T follicular helper cell (primary cell): ENCODE measurements around the gene LRRC71.
A peak's percentile ranks its signal among the peaks of the same experiment; 100 is the strongest.

Experiments
- DNase-seq: peaks from one replicate; pipeline ENCODE4 v3.0.0-alpha.2; 2020; ENCODE audit warnings: low read depth

Gene LRRC71

GRCh38 chr1:156892190-156893047, 28.0 kb upstream of the LRRC71 start:
- peak; percentile 74 for DNase-seq

GRCh38 chr1:156893048-156893953, 27.1 kb upstream of the LRRC71 start, which contains the start of gene PEAR1:
Gene PEAR1 (plus strand): TSS chr1:156893718. CDS start chr1:156903927, 10,209 bp downstream.
- no peak for DNase-seq

DNA sequence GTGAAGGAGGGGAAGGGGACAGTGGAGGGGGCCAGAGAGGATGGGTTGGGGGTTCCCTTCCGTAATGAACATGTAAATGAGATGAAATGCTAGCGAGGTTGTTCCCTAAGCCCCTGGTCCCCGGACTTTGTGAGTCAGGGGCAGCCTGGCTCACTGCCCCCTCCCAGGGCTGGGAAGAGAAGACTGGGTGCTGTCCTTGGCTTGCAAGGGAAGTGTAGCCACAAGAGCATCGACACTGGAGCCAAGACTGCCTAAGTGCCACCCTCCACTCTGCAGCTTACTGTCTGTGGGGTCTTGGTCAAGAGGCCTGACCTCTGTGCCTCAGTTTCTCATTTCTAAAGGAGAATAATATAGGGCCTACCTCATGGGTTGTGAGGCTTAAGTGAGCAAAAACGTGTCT, 26.4 kb upstream of the LRRC71 start:
- no peak for DNase-seq

DNA sequence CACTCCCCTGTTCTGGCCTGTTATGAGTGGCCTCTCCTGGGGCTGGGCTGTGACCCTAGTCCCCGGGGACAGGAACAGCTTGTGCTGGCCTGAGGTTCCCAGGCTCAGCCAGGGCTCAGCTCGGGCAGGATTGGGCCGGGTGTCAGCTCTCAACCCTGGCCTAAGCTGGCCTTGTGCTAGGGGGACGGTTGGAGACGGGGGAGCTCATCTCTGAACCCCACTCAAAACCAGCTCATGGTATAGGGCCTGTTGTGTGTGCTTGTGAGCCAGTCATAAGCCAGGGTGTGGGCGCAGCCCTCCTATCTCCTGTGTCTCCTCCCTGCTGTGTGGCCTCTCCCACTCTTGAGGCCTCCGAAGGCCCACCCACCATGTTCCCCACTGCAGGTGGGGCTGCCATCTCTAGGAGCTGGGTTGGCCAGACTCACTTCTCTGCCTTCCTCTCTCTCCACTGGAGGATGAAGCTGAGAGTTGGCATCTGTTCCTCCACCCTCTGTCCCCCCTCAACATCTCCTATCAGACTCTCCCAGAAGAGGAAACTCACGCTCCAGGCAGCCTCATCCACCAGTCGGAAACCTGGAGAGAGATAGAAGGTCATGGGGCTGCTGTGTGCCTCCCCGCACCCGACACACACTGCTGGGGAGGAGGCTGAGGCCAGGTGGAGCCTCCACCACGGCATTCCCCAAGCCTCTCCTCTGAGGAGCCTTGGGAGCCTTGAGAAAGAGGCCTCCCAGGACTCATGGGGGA, 25.5 kb upstream of the LRRC71 start:
- DNase-seq = no peak

DNA sequence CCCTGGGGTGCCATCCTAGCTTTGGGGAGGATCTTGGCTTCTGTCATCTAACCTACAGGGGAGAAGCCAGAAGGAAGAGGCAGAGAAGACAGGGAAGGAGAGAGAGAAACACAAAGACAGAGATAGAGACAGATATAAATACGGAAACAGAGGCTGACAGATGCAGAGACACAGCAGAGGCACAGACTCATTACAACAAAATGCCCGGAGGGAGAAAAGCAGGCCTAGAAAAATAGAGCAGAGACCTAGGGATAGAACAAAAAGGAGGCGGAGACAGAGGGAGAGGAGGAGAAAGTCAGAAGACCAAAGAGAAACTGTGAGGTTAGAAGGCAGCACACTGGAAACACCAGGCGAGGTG, 25.0 kb upstream of the LRRC71 start:
- no peak for DNase-seq

GRCh38 chr1:156895927-156896326, 24.5 kb upstream of the LRRC71 start:
- DNase-seq = no peak

GRCh38 chr1:156896490-156897033, 23.9 kb upstream of the LRRC71 start:
- no peak for DNase-seq

DNA sequence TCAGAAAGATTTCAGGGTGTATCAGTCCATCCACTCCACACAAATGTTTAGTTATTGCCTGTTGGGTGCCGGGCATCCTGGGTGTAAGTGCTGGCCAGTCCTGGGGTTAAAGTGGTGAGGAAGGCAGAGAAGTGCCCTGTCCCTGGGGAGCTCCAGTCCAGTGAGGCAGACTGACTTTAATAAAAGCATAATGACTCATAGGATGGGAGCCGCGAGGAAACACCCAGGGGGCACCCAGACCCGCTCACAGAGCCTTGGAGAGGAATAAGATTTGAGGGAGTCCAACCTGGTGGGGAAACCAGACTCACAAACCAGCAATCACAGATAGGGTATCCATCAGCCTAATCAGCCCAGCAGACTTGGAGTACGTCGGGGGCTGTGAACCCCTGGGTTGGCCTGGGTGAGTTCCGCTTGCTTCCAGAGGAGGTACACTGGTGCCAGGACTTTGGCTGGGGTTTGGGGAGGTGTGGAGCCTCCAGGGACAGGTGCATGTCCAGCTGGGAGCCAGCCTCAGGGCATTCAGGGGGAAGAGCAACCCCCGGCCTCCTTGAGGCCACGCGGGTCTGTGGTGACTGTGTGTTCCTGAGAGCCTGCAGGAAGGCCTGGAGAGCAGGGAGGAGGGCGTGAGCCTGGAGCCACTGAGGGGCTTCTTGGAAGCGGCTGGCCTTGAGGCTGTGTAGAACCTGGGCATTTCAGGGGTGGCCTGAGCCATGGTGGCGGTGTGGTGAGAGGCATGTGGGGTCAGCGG, 23.2 kb upstream of the LRRC71 start:
- no peak for DNase-seq

GRCh38 chr1:156898161-156898566, 22.3 kb upstream of the LRRC71 start:
- no peak for DNase-seq

GRCh38 chr1:156898971-156899664, 21.3 kb upstream of the LRRC71 start:
- no peak for DNase-seq

DNA sequence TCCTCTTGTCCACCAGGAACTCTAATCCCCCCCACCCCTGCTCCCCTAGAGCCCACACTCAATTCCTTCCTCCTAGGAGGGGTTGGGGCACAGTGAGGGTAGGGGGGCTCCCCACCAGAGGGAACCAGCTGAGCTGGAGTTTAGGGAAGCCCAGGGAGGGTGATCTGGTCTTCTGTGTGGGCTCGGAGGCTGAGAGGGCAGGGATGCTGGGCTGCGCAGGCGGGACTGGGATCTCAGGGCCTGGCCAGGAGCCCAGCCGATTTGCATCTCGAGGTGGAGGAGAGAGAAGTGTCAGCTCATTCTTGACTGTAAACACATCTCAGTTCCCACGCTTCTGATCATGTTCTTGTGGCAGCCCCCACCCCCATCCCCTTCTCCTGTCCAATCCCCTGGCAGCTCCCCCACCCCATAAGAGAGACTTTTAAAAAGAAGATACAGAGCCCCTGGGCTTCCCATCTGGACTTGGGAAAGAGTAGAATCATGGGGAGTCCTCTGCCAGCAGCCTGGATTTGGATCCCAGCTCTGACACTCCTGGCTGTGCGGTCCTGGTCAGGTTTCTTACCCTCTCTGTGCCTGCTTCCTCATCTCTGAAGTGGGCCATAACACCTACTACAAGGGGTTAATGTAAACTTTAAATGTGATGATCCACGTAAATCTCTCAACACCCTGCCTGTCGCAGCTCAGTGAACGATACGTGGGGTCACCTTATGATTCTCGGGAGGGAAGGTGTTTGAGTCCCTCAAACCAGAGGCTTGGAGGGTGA, 20.3 kb upstream of the LRRC71 start:
- no peak for DNase-seq

DNA sequence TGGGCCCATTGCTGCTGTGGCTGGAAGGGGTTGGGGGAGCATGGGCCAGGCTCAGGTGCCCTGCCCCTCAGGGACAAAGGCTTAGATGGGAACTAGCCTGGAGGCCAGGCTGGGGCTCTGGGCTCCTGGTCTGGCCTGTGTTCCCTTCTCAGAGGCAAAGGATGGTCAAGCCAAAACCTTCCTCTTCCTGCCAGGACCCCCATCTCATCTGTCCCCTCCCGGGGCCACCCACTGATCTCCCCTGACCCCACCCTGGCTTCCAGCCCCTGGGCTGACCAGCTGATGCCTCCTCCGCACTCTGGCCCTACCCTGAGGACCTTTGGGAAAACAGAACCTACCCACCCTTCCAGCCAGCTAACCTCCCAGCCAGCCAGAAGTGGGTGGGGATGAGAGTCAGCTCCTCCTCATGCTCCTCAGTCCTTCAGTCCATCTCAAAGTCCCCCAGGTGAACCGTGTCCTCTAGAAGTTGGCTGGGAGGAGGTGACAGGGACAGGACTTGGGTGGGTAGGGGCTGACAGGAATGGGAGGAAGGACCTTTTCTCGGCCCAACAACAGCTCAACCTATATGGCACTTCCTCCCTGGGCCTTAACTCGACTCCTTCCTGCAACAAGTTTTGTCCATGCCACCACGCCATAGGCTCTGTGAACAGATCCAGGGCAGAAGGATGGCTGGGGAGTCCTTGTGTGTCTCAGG, 19.4 kb upstream of the LRRC71 start:
- no peak for DNase-seq

GRCh38 chr1:156901590-156901900, 18.9 kb upstream of the LRRC71 start:
- no peak for DNase-seq

- no peak for DNase-seq
These were observed 18.2 kb upstream of the LRRC71 start for GRCh38 chr1:156901966-156902915.

GRCh38 chr1:156903328-156904091, 16.9 kb upstream of the LRRC71 start:
- DNase-seq = no peak

DNA sequence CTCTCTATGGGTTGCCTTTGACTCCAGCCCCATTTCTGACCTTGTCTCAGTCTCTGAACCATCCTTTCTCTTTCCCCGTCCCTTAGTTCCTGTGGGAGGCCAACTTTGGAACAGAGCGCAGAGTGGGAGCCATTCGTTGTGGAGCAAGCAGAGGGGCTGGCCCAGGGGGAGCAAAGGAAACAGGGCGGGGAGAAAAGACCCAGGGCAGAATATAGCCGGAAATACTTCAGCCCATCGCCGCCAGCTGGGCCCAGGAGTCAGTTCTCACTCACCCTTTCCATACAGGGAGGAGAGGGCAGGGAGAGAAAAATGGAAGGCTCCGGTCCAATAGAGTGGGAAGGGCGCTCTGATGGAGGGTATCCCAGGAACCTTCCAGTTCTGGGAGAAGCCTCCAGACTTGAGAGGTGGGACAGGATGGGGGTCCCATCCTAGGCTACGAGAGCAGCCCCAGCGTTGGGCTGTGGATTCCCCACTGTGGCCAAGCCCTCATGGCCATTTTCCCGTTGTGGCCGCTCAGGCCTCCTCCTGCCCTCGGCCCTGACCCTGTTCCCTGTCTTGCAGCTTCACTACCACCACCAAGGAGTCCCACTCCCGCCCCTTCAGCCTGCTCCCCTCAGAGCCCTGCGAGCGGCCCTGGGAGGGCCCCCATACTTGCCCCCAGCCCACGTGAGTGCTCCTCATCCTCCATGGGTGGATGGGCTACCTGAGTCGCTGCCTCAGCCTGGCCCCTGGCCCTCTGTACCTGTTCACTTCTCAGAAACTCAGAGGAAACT, 16.1 kb upstream of the LRRC71 start:
- DNase-seq = no peak

DNA sequence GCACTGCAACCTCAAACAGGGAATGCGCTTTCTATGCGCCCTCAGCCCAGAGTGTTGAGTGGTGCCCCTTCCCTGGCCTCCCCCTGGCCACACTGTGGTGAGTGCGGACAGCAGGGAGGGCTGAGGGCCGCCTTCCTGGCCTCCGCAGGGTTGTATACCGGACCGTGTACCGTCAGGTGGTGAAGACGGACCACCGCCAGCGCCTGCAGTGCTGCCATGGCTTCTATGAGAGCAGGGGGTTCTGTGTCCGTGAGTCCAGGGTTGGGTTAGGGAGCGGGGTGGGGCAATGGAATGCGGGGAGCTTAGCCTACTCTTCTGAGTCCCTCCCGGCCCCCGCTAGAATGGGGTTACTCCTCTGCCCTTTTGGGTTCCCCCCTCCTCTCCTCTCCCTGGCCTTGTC, 15.3 kb upstream of the LRRC71 start:
- DNase-seq = no peak
